Activated CD8-positive, alpha-beta memory T cell treated with anti-CD3 and anti-CD28 coated beads for 1 hour (primary cell): ENCODE results near the gene CYB561.
A peak's percentile ranks its signal among the peaks of the same experiment; 100 is the strongest.

ENCODE experiments used
- DNase-seq, 2 donors: peaks; one replicate each; pipeline ENCODE4 v3.0.0-alpha.2; 2020; ENCODE audit warnings: low read depth in 1 of 2; ENCODE audit errors: extremely low read depth in 1 of 2

CYB561 gene

DNA sequence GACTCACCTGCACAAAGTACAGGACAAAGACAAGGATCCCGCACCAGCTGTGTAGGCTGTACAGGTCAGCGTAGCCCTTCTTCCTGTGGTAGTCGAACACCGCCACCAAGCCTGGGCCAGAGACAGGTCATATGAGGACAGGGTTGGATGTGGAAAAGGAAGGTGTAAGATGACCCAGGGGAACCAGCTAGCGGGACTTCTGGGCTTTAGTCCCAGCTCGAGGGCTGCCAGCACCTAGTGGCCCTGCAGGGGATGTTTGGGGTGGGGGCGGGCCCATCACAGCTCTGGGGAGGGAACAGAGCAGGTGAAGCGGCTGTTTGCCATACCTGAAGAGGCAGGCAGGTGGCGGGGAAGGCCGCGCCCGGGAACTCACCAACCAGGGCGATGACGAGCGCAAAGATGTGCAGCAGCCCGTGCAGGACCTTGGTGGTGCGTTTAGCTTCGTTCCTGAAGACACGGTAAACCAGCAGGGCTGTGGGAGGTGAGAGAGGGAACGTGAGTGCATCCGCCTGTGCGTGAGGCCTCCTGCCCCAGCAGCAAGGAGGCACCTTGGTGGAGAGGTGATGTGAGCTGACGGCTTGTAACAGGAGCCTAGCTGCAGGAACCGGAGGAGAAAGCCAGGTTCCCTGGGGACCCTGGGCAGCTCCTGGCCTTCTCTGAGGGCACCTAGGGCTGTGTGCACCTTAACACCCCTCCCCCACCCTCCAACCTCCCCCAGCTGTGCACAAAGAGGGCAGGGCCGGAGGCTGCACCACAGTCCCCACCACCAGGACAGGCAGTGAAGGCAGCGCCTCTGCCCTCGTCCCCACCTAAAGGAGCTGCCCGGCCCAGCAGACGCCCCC lies 10.2 kb downstream of the CYB561 start:
- no peak for DNase-seq

DNA sequence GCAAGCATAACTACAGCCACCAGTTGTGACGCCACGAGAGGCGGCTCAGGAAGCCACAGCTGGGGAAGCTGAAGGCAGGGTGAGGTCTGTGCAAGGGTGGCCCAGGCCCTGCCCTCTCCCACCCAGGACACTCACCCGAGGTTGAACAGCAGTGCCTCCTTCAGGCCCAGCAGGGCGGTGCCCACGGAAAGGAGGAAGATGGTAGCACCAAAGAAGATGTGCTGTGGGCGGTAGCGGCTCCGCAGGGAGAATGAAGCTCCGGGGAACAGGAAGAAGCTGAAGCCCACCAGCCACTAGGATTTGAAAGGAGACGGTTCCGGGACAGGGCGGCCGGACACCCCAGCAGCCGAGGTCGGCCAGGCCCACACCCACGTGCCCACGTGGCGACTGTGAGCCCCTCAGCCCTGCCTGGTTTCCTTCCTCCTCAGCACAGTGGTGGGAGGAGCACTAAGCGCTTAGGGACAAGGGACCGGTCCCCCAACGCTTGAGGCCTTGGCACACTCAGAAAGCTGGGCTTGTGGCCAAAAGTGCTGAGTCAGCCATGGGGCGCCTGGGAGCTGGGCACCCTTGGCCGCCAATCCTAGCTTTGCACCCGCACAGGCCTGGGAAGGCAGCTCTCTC lies 11.0 kb downstream of the CYB561 start:
- DNase-seq, result peak in 1 of 2 donors; percentile 22

DNA sequence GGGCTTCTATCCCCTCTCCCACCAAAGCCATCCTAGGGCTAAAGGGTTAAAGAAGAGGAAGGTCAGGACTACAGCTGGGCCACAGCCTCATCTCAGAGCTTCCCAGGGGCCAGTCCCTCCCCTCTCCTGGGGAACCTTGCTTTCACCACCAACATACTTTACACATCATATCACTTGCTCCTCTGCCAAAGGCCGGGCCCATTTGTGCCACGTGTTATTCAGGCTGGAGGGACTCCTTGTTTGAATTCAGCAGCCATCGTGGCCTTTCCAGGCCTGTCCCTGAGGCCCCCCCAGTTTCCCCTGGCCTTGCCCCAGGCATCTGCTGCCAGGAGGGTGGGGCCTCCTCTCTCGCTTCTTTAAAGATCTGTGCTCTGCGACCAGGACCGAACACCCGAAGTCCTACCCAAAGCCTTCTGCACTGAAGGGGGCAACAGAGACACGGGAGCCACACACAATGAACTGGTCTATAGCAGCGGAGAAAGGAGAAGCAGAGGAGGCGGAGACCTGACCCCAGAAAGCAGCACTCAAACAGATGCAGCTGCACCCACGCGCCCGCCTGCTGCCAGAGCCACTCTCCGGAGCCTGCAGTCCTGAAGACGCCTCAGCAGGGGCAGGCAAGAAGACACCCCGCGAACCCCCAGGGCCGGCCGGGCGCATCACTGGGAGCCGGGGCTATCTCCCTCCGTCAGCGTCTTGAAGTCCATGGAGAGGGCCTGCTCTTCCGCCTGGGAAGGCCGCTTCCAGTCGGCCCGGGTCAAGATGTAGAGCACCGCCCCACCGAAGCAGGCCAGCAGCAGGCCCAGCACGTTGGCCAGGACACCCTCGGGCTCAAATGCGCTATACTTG lies 12.1 kb downstream of the CYB561 start:
- DNase-seq, result no peak

DNA sequence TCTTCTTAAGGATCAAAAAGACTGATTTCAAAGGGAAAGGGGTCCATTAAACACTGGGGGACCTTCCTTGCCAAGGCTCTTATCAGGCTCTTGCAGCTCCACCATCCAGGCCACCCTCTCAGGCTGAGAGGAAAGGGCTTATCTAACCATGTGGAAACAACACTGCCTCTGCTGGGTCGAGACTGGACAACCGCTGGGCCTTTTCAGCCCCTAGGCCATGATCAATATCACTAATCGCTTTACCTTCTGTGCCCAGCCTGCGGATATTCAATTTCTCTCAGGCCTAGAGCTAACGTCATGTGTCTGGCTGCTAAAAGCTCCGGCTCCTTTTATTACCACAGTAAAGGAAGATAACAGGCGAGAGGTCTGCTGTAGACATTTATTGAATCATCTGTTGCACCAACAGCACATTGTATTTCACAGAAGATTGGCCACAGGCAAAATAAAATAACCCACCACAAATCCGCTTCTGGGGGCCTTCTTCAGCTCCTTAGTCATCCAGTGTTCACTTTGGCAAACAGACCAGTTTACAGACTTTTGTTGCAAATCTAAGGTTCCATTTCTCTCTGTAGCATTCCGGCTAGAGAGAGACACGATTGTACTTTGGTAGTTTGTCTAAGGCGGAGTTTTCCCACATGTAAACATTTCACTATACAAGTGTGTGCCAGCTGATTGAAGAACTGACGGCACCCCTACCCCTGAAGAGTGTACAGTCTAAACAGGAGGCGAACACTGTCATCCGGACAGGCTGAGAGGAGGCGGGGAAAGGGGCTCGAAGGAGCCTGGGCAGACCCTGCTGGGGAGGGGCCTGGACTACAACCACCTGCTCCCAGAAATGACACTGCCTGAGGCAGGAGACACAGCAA lies 13.9 kb downstream of the CYB561 start:
- DNase-seq, result no peak

DNA sequence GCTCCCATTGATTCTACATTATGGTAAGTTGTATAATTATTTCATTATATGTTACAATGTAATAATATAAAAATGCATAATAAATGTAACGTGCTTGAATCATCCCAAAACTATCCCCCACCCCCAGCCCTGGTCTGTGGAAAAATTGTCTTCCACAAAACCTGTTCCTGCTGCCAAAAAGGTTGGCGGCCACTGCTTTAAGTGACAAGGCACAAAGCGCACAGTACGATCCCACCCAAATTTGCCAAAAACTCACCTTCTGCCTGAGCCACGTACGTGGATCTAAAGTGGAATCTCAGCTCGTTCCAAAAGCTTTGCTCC lies 14.5 kb downstream of the CYB561 start:
- DNase-seq, result no peak

DNA sequence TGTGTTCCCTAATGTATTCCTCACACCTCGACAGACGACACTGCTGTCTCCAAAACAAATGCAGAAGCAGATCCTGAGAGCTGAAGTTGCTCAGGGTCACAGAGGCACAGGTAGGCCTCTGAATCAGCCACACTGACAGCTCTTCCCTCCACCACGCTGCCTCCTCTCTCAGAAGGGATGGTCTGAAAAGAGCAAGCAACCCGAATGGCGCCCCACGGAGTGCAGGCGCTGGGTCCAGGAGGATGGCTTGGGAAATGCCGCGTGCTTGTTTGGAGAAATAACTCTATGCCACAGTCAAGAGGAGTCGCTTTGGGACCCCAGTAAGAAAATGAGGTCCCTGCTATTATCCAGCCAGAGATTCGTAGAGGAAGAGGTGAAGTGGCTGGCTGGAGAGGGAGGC lies 15.9 kb downstream of the CYB561 start:
- no peak for DNase-seq

DNA sequence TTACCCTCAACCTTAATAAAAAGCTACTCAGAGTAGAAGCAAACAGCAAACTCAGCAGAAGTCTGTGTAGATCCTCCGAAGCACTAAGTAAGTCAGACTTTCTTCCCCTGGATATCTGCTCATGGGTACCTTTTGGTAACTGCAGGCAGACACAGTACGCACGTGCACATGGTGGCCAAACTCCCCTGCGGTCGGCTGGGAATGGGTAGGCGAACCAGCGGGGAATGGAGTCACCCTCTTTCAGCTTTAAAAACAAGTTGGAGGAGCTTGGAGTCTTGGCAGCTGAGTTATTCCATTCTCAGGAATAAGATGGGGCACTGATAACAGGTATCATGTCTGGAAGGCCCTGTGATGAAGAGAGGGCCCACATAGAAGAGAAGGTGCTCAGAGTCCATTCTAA lies 16.3 kb downstream of the CYB561 start:
- no peak for DNase-seq

DNA sequence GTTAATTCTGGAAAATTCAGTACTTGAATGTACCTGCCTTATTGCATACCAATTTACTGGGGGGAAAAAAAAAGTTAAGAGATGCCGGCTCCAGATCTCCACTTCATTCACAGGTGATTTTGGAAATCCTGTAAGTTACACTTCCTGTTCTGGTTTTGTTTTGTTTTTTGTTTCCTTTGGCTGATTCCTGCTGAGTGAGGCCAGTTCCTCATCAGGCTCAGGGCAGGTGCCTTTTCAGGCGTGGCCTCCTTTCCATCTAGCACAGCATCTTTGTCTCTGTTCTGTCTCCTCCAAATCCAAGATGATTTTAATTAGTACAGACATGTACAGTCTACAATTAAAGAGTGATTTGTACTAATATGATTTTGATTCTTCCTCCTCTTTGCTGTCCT lies 19.2 kb downstream of the CYB561 start:
- DNase-seq, result no peak

DNA sequence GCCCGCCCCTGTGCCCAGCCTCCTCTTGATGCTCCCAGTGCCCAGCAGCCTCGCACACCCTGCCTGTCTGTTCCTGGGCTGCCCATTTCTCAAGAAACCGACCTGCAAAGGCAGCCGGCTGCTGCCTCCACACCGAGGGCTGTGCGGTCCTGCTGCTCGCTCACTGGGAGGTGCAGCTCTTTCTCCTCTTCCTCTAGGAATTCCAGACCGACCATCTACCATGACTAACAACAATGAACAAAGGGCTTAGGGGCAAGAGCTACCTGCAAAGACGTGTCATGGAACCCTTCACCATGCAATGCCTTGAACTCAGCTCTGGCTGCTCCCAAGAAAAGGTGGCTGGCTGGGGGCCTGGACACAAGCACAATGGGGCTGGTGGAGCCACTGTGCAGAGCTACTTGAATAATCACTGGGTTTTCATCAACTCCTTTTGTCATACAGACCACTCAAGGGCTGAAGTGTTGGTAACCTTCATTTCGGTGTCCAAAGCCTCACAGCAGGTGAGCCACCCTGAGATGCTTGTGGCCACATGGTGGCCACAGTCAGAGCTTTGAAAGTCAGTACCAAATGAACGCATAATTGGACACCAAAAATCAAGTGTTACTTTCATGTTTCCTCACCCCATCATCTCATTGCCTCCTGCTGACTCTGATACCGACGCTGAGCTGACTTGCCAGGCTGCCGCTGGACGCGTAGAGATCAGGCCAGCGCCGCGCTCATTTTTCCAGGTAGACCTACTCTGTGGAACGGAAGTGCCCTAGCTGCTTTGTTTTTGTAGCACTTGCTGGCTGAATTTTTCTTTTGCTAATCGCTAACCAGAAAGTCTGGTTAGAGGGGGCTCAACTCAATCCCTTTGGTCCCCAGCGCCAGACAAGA lies 19.8 kb downstream of the CYB561 start:
- DNase-seq, result no peak

DNA sequence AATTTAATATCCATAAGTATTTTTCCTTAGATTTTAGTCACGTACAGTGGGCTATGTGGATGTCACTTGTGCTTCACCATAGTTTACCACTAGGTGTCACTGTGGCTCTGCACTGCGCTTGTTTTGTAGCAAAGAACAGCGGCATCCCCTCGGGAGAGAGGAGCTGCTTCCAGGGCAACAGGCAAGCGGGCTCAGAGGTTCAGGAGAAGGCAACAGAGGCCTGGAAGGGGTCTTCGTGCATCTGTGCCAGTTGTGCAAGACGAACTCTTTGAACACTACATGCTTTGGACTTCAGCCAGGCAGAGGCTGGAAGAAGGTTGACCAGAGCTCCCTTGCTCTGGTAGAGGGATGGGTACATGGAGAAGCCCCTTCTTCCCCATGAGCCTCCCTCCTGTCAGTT lies 20.6 kb downstream of the CYB561 start:
- peak; percentile 38 to 51 for DNase-seq

DNA sequence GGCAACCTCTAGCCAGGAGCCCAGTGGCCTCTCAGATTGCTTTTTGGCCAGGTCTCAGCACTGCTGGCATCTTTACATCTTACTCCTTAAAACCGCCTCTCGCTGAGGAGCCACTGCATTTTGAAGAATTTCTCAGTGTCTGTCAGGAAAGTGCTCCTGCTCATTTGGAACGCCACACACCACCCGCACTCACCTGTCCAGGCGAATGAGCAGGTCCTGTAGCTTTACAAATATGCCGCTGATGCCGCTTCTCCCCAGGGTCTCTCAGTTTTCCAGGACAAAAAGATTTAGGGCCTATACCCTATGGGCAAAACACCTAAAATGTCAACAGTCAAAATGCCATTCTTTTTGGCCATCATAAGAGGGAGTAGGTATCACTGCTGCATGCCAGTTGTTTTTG lies 22.1 kb downstream of the CYB561 start:
- DNase-seq, result no peak

DNA sequence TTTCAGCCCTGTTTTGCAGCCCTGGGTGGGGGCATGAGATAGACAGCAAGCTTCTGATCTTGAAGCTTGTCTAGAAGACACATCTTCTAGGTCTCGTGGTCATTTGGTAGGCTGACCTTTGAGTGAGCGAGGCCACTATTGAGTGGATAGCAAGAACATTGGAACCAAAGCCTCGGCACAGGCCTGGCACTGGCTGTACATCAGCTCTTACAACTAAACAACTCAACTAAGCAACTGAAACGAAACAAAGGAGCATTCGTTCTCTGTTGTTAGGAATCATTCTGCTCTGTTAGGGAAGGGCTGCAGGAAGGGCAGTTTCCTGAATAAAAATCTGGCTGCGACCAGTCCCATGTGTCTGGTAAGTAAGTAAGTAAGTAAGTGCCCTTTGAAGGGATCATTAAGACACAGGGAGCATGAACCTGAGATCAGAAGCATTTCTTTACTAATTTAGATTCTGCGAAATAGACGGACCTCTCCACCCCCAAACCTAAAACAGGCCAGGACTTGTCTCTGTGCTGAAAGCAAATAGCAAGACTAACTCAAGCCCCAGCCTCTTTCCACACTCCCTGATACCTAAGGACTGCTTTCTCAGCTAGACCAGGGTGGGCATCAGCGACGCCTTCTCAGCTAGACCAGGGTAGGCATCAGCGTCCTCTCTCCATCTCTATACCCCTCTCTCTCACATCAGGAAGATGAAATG lies 22.7 kb downstream of the CYB561 start:
- no peak for DNase-seq

DNA sequence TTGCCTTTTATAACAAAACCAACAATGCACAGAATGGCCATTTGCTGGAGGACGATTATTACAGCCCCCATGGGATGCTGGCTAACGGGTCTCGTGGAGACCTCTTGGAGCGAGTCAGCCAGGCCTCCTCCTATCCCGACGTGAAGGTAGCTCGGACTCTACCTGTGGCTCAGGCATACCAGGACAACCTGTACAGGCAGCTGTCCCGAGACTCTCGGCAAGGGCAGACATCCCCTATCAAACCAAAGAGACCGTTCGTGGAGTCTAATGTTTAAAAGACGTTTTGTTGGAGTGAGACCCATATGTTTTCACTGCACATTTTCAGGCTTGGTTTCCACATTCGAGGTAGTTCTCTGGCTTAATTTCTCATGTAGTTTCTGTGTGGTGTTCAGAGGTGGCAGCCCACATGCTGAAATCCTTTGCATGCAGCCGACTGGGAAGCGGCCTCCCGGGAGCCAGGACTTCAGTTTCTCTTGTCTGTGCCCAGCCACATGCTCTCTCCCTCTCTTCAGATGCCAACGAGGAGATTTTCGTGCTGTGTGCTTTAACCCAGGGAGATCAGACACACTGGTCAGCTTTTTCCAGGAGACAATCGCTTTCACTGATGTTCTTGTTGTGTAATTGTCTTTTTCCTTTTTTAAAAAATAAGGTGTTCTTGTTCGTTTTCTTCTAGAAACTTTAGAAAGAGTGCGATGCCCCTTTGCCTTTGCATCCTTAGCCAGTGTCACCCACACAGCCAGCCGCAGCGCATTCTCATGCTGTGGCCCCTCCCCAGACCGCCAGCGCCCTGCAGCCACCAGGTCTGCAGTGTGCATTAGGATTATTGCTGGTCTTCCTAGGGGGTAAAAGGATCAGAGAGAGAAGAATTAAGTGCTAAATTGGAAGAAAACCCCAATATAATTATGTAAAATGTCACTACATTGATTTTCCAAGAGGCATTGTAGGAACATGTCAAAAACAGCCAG lies 24.1 kb downstream of the CYB561 start:
- no peak for DNase-seq

DNA sequence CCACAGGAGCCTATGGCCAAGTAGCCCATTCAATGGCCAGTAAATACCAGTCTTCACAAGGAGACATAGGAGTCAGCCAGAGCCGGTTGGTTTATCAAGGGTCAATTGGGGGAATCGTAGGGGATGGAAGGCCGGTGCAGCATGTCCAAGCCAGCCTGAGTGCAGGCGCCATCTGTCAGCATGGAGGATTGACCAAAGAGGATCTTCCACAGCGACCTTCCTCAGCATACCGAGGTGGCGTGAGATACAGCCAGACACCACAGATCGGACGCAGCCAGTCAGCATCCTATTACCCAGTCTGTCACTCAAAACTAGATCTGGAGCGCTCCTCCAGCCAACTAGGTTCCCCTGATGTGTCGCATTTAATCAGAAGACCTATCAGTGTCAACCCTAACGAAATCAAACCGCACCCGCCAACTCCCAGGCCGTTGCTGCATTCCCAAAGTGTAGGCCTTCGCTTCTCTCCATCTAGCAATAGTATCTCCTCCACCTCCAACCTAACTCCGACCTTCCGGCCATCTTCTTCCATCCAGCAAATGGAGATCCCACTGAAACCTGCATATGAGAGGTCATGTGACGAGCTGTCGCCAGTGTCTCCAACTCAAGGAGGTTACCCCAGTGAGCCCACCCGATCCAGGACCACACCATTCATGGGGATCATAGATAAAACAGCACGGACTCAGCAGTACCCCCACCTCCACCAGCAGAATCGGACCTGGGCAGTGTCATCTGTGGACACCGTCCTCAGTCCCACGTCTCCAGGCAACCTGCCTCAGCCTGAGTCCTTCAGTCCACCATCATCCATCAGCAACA lies 25.0 kb downstream of the CYB561 start:
- no peak for DNase-seq

DNA sequence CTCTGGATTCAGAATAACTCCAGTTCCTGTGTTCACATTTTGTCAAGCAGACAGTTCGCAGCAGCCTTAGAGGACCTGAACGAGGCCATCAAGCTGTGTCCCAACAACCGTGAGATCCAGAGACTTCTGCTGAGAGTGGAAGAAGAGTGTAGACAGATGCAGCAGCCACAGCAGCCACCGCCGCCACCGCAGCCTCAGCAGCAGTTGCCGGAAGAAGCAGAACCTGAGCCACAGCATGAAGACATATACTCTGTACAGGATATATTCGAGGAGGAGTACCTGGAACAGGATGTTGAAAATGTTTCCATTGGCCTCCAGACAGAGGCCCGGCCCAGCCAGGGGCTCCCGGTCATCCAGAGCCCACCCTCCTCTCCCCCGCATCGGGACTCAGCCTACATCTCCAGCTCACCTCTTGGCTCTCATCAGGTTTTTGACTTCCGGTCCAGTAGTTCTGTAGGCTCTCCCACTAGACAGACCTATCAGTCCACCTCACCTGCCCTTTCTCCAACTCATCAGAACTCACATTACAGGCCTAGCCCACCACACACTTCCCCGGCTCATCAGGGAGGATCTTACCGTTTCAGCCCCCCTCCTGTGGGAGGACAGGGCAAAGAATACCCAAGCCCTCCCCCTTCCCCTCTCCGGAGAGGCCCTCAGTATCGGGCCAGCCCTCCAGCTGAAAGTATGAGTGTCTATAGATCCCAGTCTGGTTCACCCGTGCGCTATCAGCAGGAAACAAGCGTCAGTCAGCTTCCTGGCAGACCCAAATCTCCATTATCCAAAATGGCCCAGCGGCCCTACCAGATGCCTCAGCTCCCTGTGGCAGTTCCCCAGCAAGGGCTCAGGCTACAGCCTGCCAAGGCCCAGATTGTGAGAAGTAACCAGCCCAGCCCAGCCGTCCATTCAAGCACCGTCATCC lies 25.9 kb downstream of the CYB561 start:
- DNase-seq, result no peak

DNA sequence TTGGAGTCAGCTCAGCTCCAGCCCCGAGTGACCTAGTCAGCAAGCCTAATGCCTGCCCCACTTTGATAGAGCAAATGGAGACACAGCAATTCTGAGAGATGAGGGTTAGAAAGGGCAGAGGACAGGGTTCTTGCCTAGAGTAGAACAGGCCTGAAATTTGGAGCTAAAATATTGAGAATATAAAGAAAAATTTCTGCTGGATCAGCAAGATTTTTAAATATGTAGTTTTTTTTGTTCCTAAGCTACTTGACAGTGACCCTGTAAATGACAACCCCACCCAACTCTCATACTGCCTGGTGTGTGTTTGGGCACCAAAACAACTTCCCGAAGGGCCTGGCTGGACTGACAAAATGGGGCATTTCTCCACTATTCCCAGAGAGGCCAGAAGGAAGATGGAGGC lies 26.7 kb downstream of the CYB561 start:
- no peak for DNase-seq
